HL-60 (cell line): ENCODE measurements around the gene CHSY1.

Experiments used
- DNase-seq, 2 experiments: peaks; one replicate each; pipeline ENCODE4 v3.0.0-alpha.2; 2010 to 2020; ENCODE audit warnings: low read depth in 1 of 2, low spot score in 1 of 2
- H3K27ac ChIP-seq: fragments of 250-450 bp; sonication (Bioruptor Pico); replicated peaks from 2 replicates; pipeline ENCODE4 v1.5.1; 2020; ENCODE audit warnings: mild to moderate bottlenecking, moderate library complexity
- H3K27me3 ChIP-seq: fragments of 250-450 bp; sonication (Bioruptor Pico); 2 replicates; pipeline ENCODE4 v1.5.1; 2021; ENCODE audit warnings: mild to moderate bottlenecking, moderate library complexity; ENCODE audit not compliant: insufficient read depth, poor library complexity, severe bottlenecking
- H3K4me3 ChIP-seq: replicated peaks from 2 replicates; pipeline ENCODE4 v1.5.1; 2011; ENCODE audit warnings: mild to moderate bottlenecking, control low read depth, low read length; ENCODE audit not compliant: insufficient read depth
- GABPA ChIP-seq: IDR thresholded peaks from 2 replicates; pipeline ENCODE4 v1.6.1; 2012; ENCODE audit warnings: low read depth
- POLR2AphosphoS5 ChIP-seq: IDR thresholded peaks from 2 replicates; pipeline ENCODE4 v1.6.1; 2012; ENCODE audit warnings: low read depth
- SPI1 ChIP-seq: IDR thresholded peaks from 2 replicates; pipeline ENCODE4 v1.6.1; 2012; ENCODE audit warnings: low read depth, mild to moderate bottlenecking, borderline replicate concordance
- TF ChIP-seq, protein P1 (sequence below): IDR thresholded peaks from one replicate; pipeline ENCODE4 v1.5.1; 2011; ENCODE audit warnings: low read length, control low read depth, inconsistent platforms; ENCODE audit not compliant: insufficient read depth
- TF ChIP-seq, protein P2 (sequence below): IDR thresholded peaks from 2 replicates; pipeline ENCODE4 v1.6.1; 2012; ENCODE audit warnings: low read depth; ENCODE audit not compliant: insufficient replicate concordance

The CHSY1 gene

GRCh38 chr15:101178931-101179330 lies 72.9 kb downstream of the CHSY1 start:
- no peak for DNase-seq
- TF ChIP-seq SPI1 (no peak), POLR2AphosphoS5 (no peak), GABPA (no peak)
- TF ChIP-seq, protein P1, sequence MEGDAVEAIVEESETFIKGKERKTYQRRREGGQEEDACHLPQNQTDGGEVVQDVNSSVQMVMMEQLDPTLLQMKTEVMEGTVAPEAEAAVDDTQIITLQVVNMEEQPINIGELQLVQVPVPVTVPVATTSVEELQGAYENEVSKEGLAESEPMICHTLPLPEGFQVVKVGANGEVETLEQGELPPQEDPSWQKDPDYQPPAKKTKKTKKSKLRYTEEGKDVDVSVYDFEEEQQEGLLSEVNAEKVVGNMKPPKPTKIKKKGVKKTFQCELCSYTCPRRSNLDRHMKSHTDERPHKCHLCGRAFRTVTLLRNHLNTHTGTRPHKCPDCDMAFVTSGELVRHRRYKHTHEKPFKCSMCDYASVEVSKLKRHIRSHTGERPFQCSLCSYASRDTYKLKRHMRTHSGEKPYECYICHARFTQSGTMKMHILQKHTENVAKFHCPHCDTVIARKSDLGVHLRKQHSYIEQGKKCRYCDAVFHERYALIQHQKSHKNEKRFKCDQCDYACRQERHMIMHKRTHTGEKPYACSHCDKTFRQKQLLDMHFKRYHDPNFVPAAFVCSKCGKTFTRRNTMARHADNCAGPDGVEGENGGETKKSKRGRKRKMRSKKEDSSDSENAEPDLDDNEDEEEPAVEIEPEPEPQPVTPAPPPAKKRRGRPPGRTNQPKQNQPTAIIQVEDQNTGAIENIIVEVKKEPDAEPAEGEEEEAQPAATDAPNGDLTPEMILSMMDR, result no peak
- TF ChIP-seq, protein P2, sequence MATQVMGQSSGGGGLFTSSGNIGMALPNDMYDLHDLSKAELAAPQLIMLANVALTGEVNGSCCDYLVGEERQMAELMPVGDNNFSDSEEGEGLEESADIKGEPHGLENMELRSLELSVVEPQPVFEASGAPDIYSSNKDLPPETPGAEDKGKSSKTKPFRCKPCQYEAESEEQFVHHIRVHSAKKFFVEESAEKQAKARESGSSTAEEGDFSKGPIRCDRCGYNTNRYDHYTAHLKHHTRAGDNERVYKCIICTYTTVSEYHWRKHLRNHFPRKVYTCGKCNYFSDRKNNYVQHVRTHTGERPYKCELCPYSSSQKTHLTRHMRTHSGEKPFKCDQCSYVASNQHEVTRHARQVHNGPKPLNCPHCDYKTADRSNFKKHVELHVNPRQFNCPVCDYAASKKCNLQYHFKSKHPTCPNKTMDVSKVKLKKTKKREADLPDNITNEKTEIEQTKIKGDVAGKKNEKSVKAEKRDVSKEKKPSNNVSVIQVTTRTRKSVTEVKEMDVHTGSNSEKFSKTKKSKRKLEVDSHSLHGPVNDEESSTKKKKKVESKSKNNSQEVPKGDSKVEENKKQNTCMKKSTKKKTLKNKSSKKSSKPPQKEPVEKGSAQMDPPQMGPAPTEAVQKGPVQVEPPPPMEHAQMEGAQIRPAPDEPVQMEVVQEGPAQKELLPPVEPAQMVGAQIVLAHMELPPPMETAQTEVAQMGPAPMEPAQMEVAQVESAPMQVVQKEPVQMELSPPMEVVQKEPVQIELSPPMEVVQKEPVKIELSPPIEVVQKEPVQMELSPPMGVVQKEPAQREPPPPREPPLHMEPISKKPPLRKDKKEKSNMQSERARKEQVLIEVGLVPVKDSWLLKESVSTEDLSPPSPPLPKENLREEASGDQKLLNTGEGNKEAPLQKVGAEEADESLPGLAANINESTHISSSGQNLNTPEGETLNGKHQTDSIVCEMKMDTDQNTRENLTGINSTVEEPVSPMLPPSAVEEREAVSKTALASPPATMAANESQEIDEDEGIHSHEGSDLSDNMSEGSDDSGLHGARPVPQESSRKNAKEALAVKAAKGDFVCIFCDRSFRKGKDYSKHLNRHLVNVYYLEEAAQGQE, result no peak
- Histone ChIP-seq H3K27me3 (no peaks in the 10 kb centered on the region), H3K4me3 (no peak overlapping the region), H3K27ac (no peak overlapping the region)

DNA sequence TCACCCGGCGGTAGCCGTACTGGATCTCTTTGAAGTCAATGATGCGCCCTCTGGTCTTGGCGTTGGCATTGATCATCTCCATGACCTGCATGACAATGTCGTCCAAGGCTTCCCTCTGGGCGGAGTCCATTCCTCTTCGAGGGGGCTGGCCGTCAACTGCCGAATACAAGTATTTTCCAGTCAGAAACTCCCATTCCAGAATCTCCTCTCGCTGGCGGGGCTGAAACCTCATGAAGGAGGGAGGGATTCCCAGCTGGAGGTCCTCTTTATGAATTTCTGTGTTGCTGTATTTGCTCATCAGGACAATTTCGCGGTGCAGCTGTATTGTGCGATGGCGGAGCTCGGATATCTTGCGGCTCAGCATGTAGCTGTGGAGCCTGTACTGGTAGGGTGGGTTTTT lies 73.4 kb downstream of the CHSY1 start:
- TF ChIP-seq POLR2AphosphoS5, result no peak
- TF ChIP-seq, protein P2, result no peak
- TF ChIP-seq SPI1, result no peak
- no peak for TF ChIP-seq GABPA
- TF ChIP-seq, protein P1, result no peak
- DNase-seq, result no peak
- no peak overlapping the region for H3K4me3 ChIP-seq
- no peaks in the 10 kb centered on the region for H3K27me3 ChIP-seq
- H3K27ac ChIP-seq, result no peak overlapping the region

- no peak for TF ChIP-seq POLR2AphosphoS5
- TF ChIP-seq, protein P2, result no peak
- TF ChIP-seq, protein P1, result no peak
- no peak for TF ChIP-seq SPI1
- TF ChIP-seq GABPA, result no peak
- DNase-seq, result no peak
- H3K27me3 ChIP-seq, result no peaks in the 10 kb centered on the region
- H3K27ac ChIP-seq, result no peak overlapping the region; the same call in 1 of the 2 replicates
- no peak overlapping the region for H3K4me3 ChIP-seq
Measured at GRCh38 chr15:101177866-101178265, 74.0 kb downstream of the CHSY1 start.
